Measurements from ENCODE around the gene PARVB.

The PARVB gene

DNA sequence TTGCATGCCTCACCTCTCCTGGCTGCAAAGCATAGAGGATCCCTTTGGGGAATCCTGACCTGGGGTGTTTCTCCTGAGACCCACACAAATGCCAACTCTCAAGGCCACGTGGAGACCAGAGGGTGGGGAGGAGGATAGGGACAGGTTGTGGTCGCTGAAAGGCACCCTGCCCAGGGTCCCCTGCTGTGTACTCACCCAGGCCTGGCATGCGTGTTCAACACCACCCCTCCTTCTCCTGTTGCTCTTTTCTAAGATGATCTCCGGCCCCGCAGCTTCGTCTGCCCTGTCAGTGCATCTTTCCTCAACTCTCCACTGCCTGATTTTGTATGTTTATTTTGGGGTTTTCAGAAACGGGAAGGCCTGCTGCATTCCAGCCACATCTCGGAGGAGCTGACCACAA, 112.0 kb downstream of the PARVB start:
- no peak for DNase-seq (ENCODE audit: low spot score)

GRCh38 chr22:44136786-44137185, 112.7 kb downstream of the PARVB start:
- no peak for DNase-seq (ENCODE audit: low spot score)

DNA sequence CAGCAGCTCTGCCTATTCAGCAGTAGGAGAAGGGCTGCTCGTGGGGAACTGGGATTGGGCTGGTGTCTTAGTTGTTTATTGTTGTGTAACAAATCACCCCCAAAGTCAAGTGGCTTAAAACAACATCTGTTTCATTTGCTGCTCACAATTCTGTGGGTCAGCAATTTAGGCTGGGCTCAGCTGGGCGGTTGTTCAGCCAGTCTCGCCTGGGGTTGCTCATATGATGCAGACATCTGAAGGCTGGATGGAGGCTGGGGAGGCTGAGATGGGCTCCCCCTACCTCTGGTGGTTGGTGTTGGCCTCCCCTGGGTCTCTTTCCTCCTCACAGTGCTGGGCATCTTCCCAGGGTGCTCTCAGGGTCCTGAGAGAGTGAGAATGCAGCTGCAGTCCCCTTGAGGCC, 113.3 kb downstream of the PARVB start:
- DNase-seq (ENCODE audit: low spot score), result no peak

DNA sequence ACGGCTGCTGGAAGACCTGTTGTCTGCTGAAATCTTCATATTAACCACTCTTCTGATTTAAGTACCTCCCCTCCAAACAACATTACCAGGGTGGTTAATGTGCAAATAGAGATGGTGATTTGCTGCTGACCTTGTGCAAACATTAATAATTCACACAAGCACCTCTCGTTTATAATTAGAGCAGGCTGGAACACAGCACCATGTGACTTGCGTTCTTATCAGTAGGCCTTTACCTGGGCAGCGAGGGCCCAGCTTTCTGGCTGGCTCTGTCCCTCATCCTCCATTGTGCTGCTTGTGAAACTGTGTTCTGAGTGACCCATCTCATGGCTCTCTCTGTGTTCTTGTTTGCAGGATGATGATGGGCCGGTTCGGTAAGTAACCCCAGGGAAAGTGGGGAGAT, 115.7 kb downstream of the PARVB start:
- no peak for DNase-seq (ENCODE audit: low spot score)

DNA sequence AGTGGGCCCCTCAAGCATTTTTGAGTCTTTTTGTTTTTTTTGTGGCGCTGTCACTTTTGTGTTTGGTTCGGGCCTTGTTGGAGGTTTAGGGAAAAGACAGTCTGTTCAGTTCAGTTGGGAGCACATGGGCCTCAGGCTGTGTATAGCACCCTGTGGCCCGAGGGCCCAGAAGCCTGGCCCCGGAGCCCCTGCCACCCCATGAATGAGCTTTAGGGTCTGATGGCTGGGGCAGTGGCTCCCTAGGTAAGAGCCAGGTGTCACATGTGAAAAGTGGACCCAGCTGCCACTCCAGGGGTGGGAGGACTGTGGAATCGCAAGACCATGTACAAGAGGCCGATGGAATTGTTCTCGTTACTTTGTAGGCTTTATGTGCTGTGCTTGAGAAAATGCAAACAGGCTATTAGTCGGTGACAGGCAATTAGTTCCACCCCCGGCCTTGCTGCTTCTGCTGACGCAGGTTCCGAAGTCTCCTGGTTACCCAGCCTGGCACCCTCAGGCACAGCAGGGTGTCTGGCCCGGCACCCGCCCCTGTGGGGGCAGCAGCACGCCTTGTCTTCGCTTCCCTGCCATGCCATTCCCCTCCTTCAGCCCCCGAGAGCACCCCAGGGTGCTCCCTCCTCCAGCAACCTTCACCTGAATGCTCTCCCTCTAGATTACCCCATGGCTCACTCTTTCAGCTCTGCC, 118.5 kb downstream of the PARVB start:
- no peak for DNase-seq (ENCODE audit: low spot score)

DNA sequence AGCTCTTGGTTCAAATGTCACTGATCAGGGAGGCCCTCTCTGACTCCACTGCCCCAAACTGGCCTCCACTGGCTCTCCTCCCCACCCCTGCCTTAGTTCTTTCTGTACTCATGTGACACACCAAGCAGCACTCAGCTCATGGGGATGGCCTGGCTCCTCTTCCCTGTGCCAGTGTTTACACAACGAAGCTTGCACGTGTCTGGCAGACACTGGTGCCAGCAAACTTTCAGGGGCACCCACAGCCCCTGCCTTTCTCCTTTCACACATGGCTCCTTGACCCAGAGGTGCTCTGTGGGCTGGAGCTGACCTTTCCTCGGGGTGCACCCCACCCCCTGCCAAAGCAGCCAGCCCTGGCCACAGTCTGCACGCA, 119.0 kb downstream of the PARVB start:
- no peak for DNase-seq (ENCODE audit: low spot score)

DNA sequence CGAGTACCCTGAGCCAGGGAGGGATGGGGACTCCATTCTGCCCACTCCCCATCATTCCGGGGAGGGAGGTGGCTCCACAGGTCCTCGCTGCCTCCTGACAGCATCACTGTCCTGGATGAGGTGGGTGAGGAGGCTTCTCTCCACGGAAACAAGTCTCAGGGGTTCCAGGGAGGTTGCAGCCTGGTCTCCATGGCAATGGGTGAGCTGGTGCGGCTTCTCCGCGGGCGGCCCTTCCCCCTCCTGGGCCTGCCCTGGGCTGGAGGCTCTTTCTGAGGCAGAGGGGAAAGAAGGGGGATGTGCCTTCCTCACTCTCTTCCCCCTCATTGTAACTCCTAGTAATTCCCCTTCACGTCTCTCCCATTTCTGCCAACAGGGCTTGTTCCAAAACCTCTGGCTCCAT, 119.5 kb downstream of the PARVB start:
- DNase-seq (ENCODE audit: low spot score), result no peak

DNA sequence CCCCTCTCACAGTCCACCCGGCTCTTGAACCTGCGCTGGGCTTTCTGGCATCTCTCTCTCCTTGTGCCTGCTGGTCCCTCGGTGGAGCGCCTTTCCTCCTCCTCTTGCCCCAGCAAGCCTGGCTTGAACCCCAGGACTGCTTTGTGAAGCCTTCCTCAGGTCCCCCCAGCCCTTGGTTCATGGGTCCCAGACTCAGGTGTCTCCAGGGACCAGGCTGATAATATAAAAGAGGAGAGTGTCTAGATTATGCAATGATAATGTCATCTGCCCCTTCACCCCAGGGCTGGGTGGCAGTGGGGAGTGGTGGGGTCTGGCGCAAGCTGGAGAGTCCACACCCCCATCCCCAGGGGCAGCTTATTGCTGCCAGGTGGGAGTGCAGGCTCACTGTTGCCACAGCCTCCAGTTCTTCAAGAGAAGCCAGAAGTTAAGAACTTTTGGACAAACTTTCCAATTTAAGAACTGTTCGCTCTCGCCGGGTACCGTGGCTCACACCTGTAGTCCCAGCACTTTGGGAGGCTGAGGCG, 120.0 kb downstream of the PARVB start:
- no peak for DNase-seq (ENCODE audit: low spot score)

DNA sequence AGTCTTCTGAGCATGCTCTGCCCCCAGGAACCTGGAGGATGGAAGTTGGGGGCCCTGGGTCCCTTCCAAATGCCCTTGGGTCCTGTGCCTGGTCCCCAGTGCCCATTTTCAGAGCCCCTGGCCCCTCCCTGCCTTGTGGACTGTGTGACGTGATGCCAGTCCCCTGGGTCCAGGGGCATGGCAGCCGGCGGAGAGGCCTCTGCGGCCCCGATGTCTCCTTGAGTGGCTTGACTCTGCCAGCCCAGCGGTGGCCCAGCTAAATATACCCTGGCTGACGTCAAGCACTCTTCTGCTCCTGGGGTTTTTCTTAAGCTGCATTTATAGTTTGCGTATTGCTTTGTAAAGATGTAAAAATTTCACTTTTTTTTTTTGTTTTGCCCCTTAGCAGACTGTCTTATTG, 121.4 kb downstream of the PARVB start:
- no peak for DNase-seq (ENCODE audit: low spot score)

- no peak for DNase-seq (ENCODE audit: low spot score)
These were observed 122.2 kb downstream of the PARVB start for GRCh38 chr22:44146088-44146861.

DNA sequence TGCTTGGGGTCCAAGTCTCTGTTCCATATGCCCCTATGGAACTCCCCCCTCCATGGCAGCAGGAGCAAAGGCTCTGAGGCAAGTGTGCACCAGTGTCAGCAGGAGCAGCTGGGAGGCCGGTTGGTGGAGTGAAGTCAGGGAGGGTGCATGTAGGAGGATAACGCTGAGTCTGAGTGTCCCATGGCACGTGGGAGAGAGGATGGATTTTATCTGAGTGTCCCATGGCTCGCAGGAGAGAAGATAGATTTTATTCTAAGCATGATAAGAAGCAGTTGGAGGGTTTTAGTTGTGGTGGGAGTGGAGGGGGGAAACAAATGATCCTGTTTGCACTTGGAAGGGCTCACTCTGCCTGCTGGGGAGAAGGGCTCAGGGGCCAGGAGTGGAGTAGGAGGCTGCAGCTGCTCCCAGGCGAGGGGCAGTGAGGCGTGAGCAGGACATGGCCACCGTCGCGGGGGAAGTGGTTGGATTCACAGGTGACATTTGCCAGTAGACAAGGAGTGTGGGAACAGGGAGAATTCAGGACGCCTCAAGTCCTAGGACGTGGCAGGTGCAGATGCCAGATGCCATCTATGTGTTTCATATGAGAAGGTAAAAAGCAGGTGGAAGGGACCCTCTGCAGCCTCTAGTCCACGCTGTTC, 123.0 kb downstream of the PARVB start:
- DNase-seq (ENCODE audit: low spot score), result no peak

GRCh38 chr22:44147821-44148574, 123.9 kb downstream of the PARVB start:
- DNase-seq (ENCODE audit: low spot score), result no peak

DNA sequence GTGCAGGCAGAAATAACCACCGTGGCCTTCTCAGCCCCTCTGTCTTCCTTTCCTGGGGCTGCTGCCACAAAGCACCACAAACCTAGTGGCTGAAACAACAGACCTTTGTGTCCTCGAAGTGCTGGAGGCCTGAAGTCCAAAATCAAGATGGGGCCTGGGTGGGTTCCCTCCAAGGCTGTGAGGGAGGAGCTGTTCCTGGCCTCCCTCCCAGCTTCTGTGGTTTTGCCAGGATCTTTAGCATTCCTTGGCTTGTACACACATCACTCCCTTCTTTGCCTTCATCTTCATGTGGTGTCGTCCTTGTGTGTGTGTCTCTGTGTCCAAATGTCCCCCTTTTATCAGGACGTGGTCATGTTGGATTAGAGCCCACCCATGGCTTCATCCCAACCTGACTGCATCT, 127.6 kb downstream of the PARVB start:
- no peak for DNase-seq (ENCODE audit: low spot score)

DNA sequence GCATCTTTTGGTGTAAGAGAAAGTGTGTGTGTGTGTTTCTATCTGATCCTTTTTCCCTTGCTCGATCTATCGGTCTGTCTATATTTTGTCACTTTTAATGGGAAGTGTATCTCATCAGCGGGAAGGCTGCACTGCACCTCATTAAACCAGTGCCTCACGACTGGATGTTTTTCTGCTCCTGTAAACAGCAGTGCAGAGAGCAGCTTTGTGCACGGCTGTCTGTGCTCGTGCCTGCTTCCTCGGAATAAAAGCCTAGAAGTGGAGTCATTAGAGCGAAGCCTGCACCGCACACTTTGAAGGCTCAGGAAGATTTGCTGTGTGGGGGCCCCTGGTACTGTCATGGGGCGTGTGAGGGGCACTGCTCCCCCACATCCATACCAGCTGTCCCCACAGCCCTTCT, 129.6 kb downstream of the PARVB start:
- DNase-seq (ENCODE audit: low spot score), result no peak

GRCh38 chr22:44154436-44154942, 130.4 kb downstream of the PARVB start:
- DNase-seq (ENCODE audit: low spot score), result no peak

- DNase-seq (ENCODE audit: low spot score), result no peak
These were observed 131.0 kb downstream of the PARVB start for GRCh38 chr22:44155115-44155514.

DNA sequence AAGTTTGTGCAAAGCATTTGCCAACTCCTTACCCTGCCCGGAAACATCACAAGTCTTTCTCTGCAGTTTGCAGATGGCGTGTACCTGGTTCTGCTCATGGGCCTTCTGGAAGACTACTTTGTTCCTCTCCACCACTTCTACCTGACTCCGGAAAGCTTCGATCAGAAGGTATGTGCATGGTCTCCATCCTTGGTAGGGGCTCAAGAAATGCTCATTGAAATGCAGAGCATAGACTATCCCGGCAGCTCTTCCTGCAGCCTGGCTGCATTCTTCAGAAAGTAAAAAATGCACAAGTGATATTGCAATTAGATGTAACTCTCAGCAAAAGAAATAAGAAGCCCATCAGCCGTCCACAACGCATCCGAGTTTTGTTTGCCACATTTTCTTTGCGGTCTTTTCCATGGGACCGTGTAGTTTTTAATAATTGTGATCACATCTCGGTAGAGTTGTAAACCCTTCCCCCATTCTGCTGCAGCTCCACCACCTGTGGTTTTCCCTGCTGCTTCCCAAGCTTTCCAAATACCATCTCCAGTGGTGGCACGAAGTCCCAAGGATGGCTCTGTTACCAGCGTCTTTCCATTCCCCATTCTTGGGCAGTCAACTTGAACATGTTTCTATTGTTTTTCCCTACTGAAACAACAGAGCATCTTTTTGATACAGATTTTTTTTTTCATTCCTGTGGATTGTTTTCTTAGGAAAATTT, 134.0 kb downstream of the PARVB start:
- DNase-seq (ENCODE audit: low spot score), result no peak

DNA sequence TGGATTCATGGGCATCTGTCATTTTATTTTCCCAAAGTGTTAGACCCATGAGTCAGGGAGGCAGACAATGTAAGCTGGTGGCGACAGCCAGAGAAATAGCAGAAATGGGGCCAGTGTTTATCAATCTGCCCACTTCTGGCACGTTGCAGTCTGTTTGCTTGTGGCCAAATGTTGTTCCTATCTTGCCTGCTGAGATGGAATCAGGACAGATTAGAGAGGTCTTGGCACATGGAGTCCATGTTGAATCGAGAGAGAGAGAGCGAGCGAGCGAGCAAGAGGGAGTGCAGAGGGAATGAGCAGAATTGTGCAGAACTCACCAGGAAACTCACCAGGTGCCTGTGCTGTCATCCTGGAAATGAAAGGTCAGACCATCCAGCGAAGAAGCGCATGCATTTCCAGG, 134.7 kb downstream of the PARVB start:
- no peak for DNase-seq (ENCODE audit: low spot score)

- DNase-seq (ENCODE audit: low spot score), result no peak
These were observed 135.1 kb downstream of the PARVB start for GRCh38 chr22:44159221-44159620.

GRCh38 chr22:44159811-44160210, 135.7 kb downstream of the PARVB start:
- no peak for DNase-seq (ENCODE audit: low spot score)

DNA sequence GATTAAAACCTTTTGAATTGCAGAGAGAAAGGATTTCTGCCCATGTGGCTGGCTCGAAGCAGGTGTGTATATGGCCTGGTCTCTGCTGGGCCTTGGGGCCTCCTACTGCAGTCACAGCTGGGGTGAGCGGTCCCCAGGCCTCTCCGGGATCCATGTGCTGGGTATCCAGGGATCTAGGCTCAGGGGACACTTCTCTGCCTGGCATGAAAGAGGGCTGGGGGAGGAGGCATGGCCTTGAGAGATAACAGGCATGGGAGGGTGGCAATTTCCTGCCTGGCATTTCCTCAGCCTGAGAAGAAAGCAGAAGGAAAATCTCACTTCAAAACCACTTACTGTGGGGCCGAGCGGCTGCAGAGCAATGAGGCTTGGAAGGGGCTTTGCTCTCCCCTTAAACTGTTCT, 136.3 kb downstream of the PARVB start:
- DNase-seq (ENCODE audit: low spot score), result no peak

DNA sequence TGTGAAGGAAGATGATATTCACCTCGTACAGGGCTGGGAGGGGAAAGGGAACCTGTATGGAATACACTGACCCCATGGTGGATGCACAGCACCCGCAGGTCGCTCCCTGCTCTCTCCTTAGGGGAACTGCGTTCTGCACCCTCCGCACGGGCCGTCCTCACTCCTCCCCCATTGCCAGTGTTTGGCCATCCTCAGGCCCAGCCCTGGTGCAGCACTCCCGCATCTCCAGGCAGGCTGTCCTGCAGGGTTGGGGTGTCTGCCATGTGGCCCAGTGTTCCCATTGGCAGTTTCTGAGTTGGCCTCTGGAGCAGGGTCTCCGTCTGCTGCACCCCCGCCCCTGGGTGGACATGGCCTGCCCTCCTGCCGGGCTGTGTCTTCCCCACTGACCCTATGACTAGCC, 137.6 kb downstream of the PARVB start:
- no peak for DNase-seq (ENCODE audit: low spot score)

All from HuH-7 (cell line).